Measurements from ENCODE around the gene PIWIL1.

Gene PIWIL1

DNA sequence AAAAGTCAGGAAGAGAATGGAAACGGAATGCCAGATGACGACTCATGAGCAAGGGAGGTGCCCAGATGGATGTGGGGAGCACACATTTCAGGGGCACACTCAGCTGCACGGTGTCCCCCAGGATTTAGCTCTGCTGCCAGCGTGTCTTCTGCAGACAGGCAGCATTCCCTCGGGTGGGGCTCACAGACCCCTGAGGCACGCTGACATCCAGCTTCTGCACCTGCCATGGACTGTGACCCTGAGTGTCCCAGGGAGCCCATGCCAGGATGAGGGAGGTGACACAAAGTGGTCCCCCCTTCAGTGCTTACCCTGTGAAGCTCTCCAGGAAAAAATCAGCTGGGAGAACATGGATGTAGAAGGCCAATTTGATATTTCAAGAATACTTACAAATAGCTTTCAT lies 84.2 kb downstream of the PIWIL1 start:
- no peak for DNase-seq (ENCODE audit: low read depth)
- no peak overlapping the region for H3K4me3 ChIP-seq (ENCODE audit: low read depth, low read length)

More for the DNA sequence above, 84.2 kb downstream of the PIWIL1 start:
- no peak for TF ChIP-seq CTCF (conservative IDR thresholded peaks at IDR 0.05; ENCODE audit: low read depth, low read length)
